Measurements from ENCODE around the gene KDM4C. TPM values are rescaled to one million over a fixed set of nuclear protein-coding genes. Genes with fewer than 3 reads are reported as not detected.

Gene KDM4C
- total and polyA plus RNA-seq, 2 of the 4 experiments (the other 2 are of a cell fraction) = 11.8 to 23.8 TPM

DNA sequence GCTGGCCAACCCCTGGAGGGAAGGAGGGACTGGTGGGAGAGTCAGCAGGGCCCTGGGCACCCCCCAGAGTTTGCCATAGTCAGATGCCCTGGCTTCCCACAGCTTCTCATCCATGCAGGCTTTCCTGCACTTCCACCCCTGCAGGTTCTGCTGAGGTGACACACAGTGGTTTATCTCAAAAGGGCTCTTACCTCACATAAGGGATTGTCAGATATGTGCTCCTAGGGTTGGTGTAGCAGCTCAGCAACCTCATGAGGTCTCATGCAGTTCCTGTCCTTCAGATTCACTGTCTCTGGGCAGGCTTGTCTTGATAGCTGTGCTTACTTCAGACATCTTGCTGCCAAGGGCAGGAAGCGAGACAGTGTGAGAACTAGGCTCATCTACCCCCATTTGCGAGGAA, 143.4 kb downstream of the KDM4C start:
- H3K36me3 ChIP-seq (ENCODE audit: control insufficient read depth, insufficient read depth, low read length) = 0 out of 2 replicates have a peak, but pooled peaks cover 2% of the 10 kb centered on the region
- H4K20me1 ChIP-seq (ENCODE audit: insufficient read depth, low read length) = no peaks in the 10 kb centered on the region
- BruUV-seq (replicated peaks) = no TSS peak
- no peak overlapping the region for H3K23ac ChIP-seq (ENCODE audit: low read depth, low read length)
- no peak for DNase-seq
- no peak overlapping the region for H2BK20ac ChIP-seq (ENCODE audit: low read depth, low read length)
- TF ChIP-seq BHLHE40 (IDR thresholded peaks at IDR 0.05; ENCODE audit: low read depth, low read length) (no peak), MAFK (IDR thresholded peaks at IDR 0.05; ENCODE audit: low read depth, low read length) (no peak), POLR2A (IDR thresholded peaks at IDR 0.05; ENCODE audit: low read depth, low read length) (no peak), RFX5 (IDR thresholded peaks at IDR 0.05; ENCODE audit: low read depth, low read length) (no peak)
- H3K9me1 ChIP-seq (ENCODE audit: insufficient read depth, low read length) = peaks cover 3% of the 10 kb centered on the region; the same call in 1 of the 2 replicates
- in situ Hi-C loops (cut with MboI; ENCODE audit: low sequenced_read_pairs) (loop anchor here (10.0 kb wide), 1 partner anchor 634 kb away; no protein-coding TSS in a partner anchor), intact Hi-C loops (cut with micrococcal nuclease) (loop anchor here (10.0 kb wide), 1 partner anchor 354 kb away; no protein-coding TSS in a partner anchor), dilution Hi-C loops (cut with HindIII; ENCODE audit: low sequenced_read_pairs, unreplicated experiment) (no loop called here)
- peaks cover 1% of the 10 kb centered on the region; the same call in 1 of the 2 replicates for H3K4me1 ChIP-seq (ENCODE audit: control insufficient read depth, insufficient read depth, low read length)
- H4K5ac ChIP-seq (ENCODE audit: low read depth, low read length) = no peak overlapping the region
- WGBS, 2 experiments (ENCODE audit: extremely low coverage in 2 of 2, insufficient read length in 1 of 2) = no CpG with 5 or more reads among the region's 2 CpGs
- H2AK5ac ChIP-seq (ENCODE audit: low read depth, low read length) = no peak overlapping the region
- H2BK5ac ChIP-seq (ENCODE audit: low read depth, low read length, poor library complexity, severe bottlenecking) = no peak overlapping the region
- H3K79me1 ChIP-seq (ENCODE audit: low read depth in 1 of 2, low read length in 2 of 2) = no peaks in the 10 kb centered on the region; a peak in 1 of 4 replicates
- H2BK120ac ChIP-seq (ENCODE audit: low read depth, low read length) = no peak overlapping the region
- no peak overlapping the region for H3K14ac ChIP-seq (replicated peaks; ENCODE audit: low read depth, low read length)
- no peak overlapping the region for H4K8ac ChIP-seq (ENCODE audit: low read depth in 2 of 2, low read length in 2 of 2)
- no peak overlapping the region for H2BK15ac ChIP-seq (ENCODE audit: low read depth, low read length)
- no peak overlapping the region for H3K27ac ChIP-seq (ENCODE audit: insufficient read depth, low read length)
- no peak overlapping the region for H3K4ac ChIP-seq (ENCODE audit: low read depth, low read length)
- H3K9ac ChIP-seq (ENCODE audit: low read depth, low read length) = no peak overlapping the region
- H3K9me3 ChIP-seq (ENCODE audit: control insufficient read depth, insufficient read depth, low read length) = no peaks in the 10 kb centered on the region
- H3K27me3 ChIP-seq (ENCODE audit: control insufficient read depth, insufficient read depth, low read length) = no peaks in the 10 kb centered on the region
- no peak overlapping the region for H3K4me2 ChIP-seq (ENCODE audit: low read depth, low read length)
- ATAC-seq (ENCODE audit: low read depth) = no peak
- H3K4me3 ChIP-seq (ENCODE audit: insufficient read depth, low read depth, low read length) = no peak overlapping the region
- H3K56ac ChIP-seq (ENCODE audit: extremely low read depth, insufficient read depth, low read length) = no peak overlapping the region
- no peak overlapping the region for H2AK9ac ChIP-seq (replicated peaks; ENCODE audit: low read depth, low read length, poor library complexity)
- H3K18ac ChIP-seq (ENCODE audit: low read depth, low read length) = no peak overlapping the region
- POLR2A ChIA-PET (ENCODE audit: unreplicated experiment) = no interaction called here
- H2AFZ ChIP-seq (replicated peaks; ENCODE audit: low read length, poor library complexity) = no peak overlapping the region
- CTCF ChIA-PET = no interaction called here
- H4K91ac ChIP-seq (ENCODE audit: insufficient read depth, low read depth, low read length) = no peak overlapping the region
